K562 treated with DMSO at 1 percent for 24 hours (cell line): ENCODE results near the gene MALAT1. TPM values are rescaled to one million over a fixed set of nuclear protein-coding genes. Genes with fewer than 3 reads are reported as not detected.

ENCODE experiments used
- total RNA-seq: library from RNA; unstranded; fragments of 300-600 nt; gene quantifications from 2 replicates; pipeline ENCODE4 v1.2.3, GENCODE V29; 2022; ENCODE audit warnings: low read depth; ENCODE audit not compliant: insufficient read depth

Gene MALAT1
- total RNA-seq = 92.6 and 97.2 TPM in 2 replicates

GRCh38 chr11:65498977-65499712 is at the start of gene MALAT1:
Gene MALAT1, plus strand, starts transcription at chr11:65499045.

GRCh38 chr11:65524741-65525545 is 26.1 kb downstream of the MALAT1 start, which contains the start of gene SCYL1:
Gene SCYL1, plus strand, starts transcription at chr11:65525083. Its CDS starts 71 bp downstream, at chr11:65525154.

Other genes starting within 250 kb of the MALAT1 start
- gene POLA2, start 237.1 kb upstream of the MALAT1 start, total RNA-seq = 36.6 and 45.4 TPM in 2 replicates
- 3.8 and 8.0 TPM in 2 replicates for gene CDC42EP2, start 184.2 kb upstream of the MALAT1 start, total RNA-seq
- 67.3 and 67.9 TPM in 2 replicates for gene DPF2, start 165.2 kb upstream of the MALAT1 start, total RNA-seq
- gene TIGD3, start 144.3 kb upstream of the MALAT1 start, total RNA-seq = 6.7 and 8.9 TPM in 2 replicates
- gene SLC25A45, start 116.4 kb upstream of the MALAT1 start, total RNA-seq = 2.3 and 3.4 TPM in 2 replicates
- gene FRMD8, start 112.4 kb upstream of the MALAT1 start, total RNA-seq = 63.0 and 66.6 TPM in 2 replicates
- 25.4 and 31.8 TPM in 2 replicates for gene NEAT1, start 76.2 kb upstream of the MALAT1 start, total RNA-seq
- gene SCYL1, start 26.0 kb downstream of the MALAT1 start, total RNA-seq = 135 and 143 TPM in 2 replicates
- gene LTBP3, start 59.3 kb downstream of the MALAT1 start, total RNA-seq = 42.3 and 45.8 TPM in 2 replicates
- 65.6 and 76.3 TPM in 2 replicates for gene ZNRD2, start 71.4 kb downstream of the MALAT1 start, total RNA-seq
- gene FAM89B, start 73.5 kb downstream of the MALAT1 start, total RNA-seq = 140 and 142 TPM in 2 replicates
- gene EHBP1L1, start 77.0 kb downstream of the MALAT1 start, total RNA-seq = 83.0 and 84.8 TPM in 2 replicates
- 4.0 and 4.8 TPM in 2 replicates for gene KCNK7, start 96.8 kb downstream of the MALAT1 start, total RNA-seq
- gene MAP3K11, start 115.2 kb downstream of the MALAT1 start, total RNA-seq = 93.2 and 97.7 TPM in 2 replicates
- gene PCNX3, start 116.7 kb downstream of the MALAT1 start, total RNA-seq = 52.3 and 54.3 TPM in 2 replicates
- 99.8 and 104 TPM in 2 replicates for gene SIPA1, start 139.1 kb downstream of the MALAT1 start, total RNA-seq
- gene RELA, start 163.9 kb downstream of the MALAT1 start, total RNA-seq = 76.3 and 79.5 TPM in 2 replicates
- gene KAT5, start 213.2 kb downstream of the MALAT1 start, total RNA-seq = 50.5 and 58.6 TPM in 2 replicates
- gene RNASEH2C, start 221.8 kb downstream of the MALAT1 start, total RNA-seq = 50.7 and 64.2 TPM in 2 replicates